NB4 (cell line): ENCODE results near the gene MYBPC2.

ENCODE experiments used
- POLR2A ChIP-seq: IDR thresholded peaks from 2 replicates; pipeline ENCODE4 v1.6.1; 2011; ENCODE audit warnings: mild to moderate bottlenecking; ENCODE audit not compliant: insufficient read length; ENCODE audit errors: extremely low read depth
- TF ChIP-seq, protein P1 (sequence below): IDR thresholded peaks from one replicate; pipeline ENCODE4 v1.5.1; 2012; ENCODE audit warnings: low read depth, low read length
- TF ChIP-seq, protein P2 (sequence below): IDR thresholded peaks from 2 replicates; pipeline ENCODE4 v1.6.1; 2011; ENCODE audit warnings: low read depth, low read length

DNA sequence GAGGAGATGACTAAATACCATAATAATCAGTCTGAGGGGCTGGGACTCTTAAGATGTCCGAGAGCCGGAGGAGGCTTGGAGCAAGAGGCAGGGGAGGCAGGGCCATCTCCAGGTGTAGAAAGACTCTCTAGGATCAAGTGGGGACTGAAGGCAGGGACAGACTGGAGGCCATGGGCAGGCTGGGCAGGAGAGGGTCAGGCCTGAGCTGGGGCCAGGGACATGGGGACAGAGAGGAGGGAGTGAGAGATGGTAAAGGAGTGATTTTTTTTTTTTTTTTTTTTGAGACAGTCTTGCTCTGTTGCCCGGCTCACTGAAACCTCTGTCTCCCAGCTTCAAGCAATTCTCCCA is 76.1 kb downstream of the MYBPC2 start:
- TF ChIP-seq, protein P1, sequence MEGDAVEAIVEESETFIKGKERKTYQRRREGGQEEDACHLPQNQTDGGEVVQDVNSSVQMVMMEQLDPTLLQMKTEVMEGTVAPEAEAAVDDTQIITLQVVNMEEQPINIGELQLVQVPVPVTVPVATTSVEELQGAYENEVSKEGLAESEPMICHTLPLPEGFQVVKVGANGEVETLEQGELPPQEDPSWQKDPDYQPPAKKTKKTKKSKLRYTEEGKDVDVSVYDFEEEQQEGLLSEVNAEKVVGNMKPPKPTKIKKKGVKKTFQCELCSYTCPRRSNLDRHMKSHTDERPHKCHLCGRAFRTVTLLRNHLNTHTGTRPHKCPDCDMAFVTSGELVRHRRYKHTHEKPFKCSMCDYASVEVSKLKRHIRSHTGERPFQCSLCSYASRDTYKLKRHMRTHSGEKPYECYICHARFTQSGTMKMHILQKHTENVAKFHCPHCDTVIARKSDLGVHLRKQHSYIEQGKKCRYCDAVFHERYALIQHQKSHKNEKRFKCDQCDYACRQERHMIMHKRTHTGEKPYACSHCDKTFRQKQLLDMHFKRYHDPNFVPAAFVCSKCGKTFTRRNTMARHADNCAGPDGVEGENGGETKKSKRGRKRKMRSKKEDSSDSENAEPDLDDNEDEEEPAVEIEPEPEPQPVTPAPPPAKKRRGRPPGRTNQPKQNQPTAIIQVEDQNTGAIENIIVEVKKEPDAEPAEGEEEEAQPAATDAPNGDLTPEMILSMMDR: no peak
- no peak for TF ChIP-seq POLR2A
- TF ChIP-seq, protein P2, sequence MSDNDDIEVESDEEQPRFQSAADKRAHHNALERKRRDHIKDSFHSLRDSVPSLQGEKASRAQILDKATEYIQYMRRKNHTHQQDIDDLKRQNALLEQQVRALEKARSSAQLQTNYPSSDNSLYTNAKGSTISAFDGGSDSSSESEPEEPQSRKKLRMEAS: no peak
